Nucleus accumbens (tissue), 56 donors: ENCODE measurements around the gene OR2A42.
"Not testable (repeated sequence)": the region's sequence is repeated elsewhere in the genome, so short reads cannot be mapped to it uniquely, and the experiment has no call there.

Source experiments
- DNase-seq, 56 donors: peaks; one replicate each; lab custom pipeline; 2025; lab: John Stamatoyannopoulos, UW

Gene OR2A42

GRCh38 chr7:144226866-144227265, 12.5 kb downstream of the OR2A42 start:
- DNase-seq: not testable (repeated sequence)

- DNase-seq: not testable (repeated sequence)
These were observed 15.7 kb downstream of the OR2A42 start for GRCh38 chr7:144223675-144224074.

GRCh38 chr7:144220531-144220930, 18.9 kb downstream of the OR2A42 start:
- DNase-seq: not testable (repeated sequence)

GRCh38 chr7:144219149-144219548, 20.3 kb downstream of the OR2A42 start:
- not testable (repeated sequence) for DNase-seq

- not testable (repeated sequence) for DNase-seq
These were observed 20.8 kb downstream of the OR2A42 start for GRCh38 chr7:144218581-144218980.

- not testable (repeated sequence) for DNase-seq
These were observed 22.2 kb downstream of the OR2A42 start for GRCh38 chr7:144217200-144217599.

GRCh38 chr7:144205306-144205705, 34.1 kb downstream of the OR2A42 start:
- not testable (repeated sequence) for DNase-seq

GRCh38 chr7:144203086-144203485, 36.3 kb downstream of the OR2A42 start:
- not testable (repeated sequence) for DNase-seq

GRCh38 chr7:144201978-144202377, 37.4 kb downstream of the OR2A42 start:
- not testable (repeated sequence) for DNase-seq

- DNase-seq: not testable (repeated sequence)
These were observed 40.5 kb downstream of the OR2A42 start for GRCh38 chr7:144198934-144199333.

GRCh38 chr7:144195212-144195872, 44.1 kb downstream of the OR2A42 start, which contains the start of gene ARHGEF35:
Gene ARHGEF35 (minus strand): TSS chr7:144195833. CDS start chr7:144188383, 7,450 bp downstream.
- not testable (repeated sequence) for DNase-seq

GRCh38 chr7:144194453-144194852, 45.0 kb downstream of the OR2A42 start:
- DNase-seq: not testable (repeated sequence)

GRCh38 chr7:144193782-144194181, 45.6 kb downstream of the OR2A42 start:
- not testable (repeated sequence) for DNase-seq

- not testable (repeated sequence) for DNase-seq
These were observed 50.7 kb downstream of the OR2A42 start for GRCh38 chr7:144188578-144189171.

GRCh38 chr7:144187848-144188247, 51.6 kb downstream of the OR2A42 start:
- not testable (repeated sequence) for DNase-seq

- DNase-seq: not testable (repeated sequence)
These were observed 56.2 kb downstream of the OR2A42 start, which contains the start of gene CTAGE4 for GRCh38 chr7:144183166-144183565. Gene CTAGE4 (plus strand): TSS chr7:144183466. CDS start chr7:144183504, 38 bp downstream.

GRCh38 chr7:144179165-144179479, 60.3 kb downstream of the OR2A42 start:
- not testable (repeated sequence) for DNase-seq

- DNase-seq: not testable (repeated sequence)
These were observed 60.8 kb downstream of the OR2A42 start for GRCh38 chr7:144178380-144179164.
